Endothelial cell (in vitro differentiated cells): Measurements from ENCODE around the gene LRGUK. TPM values are rescaled to one million over a fixed set of nuclear protein-coding genes. Genes with fewer than 3 reads are reported as not detected.

Source experiments
- DNase-seq: peaks from one replicate; pipeline ENCODE4 v3.0.0; 2021; ENCODE audit warnings: low spot score
- H3K27ac Mint-ChIP-seq: one replicate; pipeline ENCODE4 v1.8.0; 2021; ENCODE audit warnings: mixed read lengths, inconsistent platforms; ENCODE audit not compliant: unreplicated experiment
- H3K27me3 Mint-ChIP-seq: one replicate; pipeline ENCODE4 v1.8.0; 2021; ENCODE audit warnings: mild to moderate bottlenecking, moderate library complexity, mixed read lengths, inconsistent platforms; ENCODE audit not compliant: unreplicated experiment
- H3K36me3 Mint-ChIP-seq: one replicate; pipeline ENCODE4 v1.8.0; 2021; ENCODE audit warnings: mild to moderate bottlenecking, low read depth, mixed read lengths, inconsistent platforms; ENCODE audit not compliant: unreplicated experiment
- H3K4me1 Mint-ChIP-seq: one replicate; pipeline ENCODE4 v1.8.0; 2021; ENCODE audit warnings: mild to moderate bottlenecking, mixed read lengths, inconsistent platforms; ENCODE audit not compliant: unreplicated experiment
- H3K4me3 Mint-ChIP-seq: one replicate; pipeline ENCODE4 v1.8.0; 2021; ENCODE audit warnings: mild to moderate bottlenecking, mixed read lengths, inconsistent platforms; ENCODE audit not compliant: unreplicated experiment
- H3K9me3 Mint-ChIP-seq: one replicate; pipeline ENCODE4 v1.8.0; 2021; ENCODE audit warnings: mixed read lengths, inconsistent platforms; ENCODE audit not compliant: unreplicated experiment
- total RNA-seq: library from RNA; stranded (reverse); fragmentation: NEBNext Ultra II Directional; extraction: Animal tissue kit (Norgen Biotek cat#: 25700); gene quantifications from one replicate; pipeline ENCODE4 v1.2.1, GENCODE V29; 2021; ENCODE audit not compliant: unreplicated experiment
- TF ChIP-seq, protein P1 (sequence below): fragments of 200-600 bp; sonication (generic); IDR thresholded peaks from one replicate; pipeline ENCODE4 v1.5.0; 2021; ENCODE audit warnings: antibody characterized with exemption; ENCODE audit not compliant: unreplicated experiment

The LRGUK gene
- total RNA-seq, 1 donor from 2014 or later = 0.64 TPM

- H3K9me3 Mint-ChIP-seq = no peaks in the 10 kb centered on the region
- no peak overlapping the region for H3K27ac Mint-ChIP-seq
- no peak for DNase-seq
- H3K4me1 Mint-ChIP-seq = no peaks in the 10 kb centered on the region
- H3K4me3 Mint-ChIP-seq = no peak overlapping the region
- H3K36me3 Mint-ChIP-seq = peaks cover 5% of the 10 kb centered on the region
- TF ChIP-seq, protein P1, sequence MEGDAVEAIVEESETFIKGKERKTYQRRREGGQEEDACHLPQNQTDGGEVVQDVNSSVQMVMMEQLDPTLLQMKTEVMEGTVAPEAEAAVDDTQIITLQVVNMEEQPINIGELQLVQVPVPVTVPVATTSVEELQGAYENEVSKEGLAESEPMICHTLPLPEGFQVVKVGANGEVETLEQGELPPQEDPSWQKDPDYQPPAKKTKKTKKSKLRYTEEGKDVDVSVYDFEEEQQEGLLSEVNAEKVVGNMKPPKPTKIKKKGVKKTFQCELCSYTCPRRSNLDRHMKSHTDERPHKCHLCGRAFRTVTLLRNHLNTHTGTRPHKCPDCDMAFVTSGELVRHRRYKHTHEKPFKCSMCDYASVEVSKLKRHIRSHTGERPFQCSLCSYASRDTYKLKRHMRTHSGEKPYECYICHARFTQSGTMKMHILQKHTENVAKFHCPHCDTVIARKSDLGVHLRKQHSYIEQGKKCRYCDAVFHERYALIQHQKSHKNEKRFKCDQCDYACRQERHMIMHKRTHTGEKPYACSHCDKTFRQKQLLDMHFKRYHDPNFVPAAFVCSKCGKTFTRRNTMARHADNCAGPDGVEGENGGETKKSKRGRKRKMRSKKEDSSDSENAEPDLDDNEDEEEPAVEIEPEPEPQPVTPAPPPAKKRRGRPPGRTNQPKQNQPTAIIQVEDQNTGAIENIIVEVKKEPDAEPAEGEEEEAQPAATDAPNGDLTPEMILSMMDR = no peak
- H3K27me3 Mint-ChIP-seq = no peaks in the 10 kb centered on the region
Observed at GRCh38 chr7:134307320-134307719, 180.2 kb downstream of the LRGUK start.

GRCh38 chr7:134308548-134308947 lies 181.4 kb downstream of the LRGUK start:
- H3K36me3 Mint-ChIP-seq = peaks cover 2% of the 10 kb centered on the region
- H3K9me3 Mint-ChIP-seq = no peaks in the 10 kb centered on the region
- H3K27ac Mint-ChIP-seq = no peak overlapping the region
- TF ChIP-seq, protein P1 = no peak
- no peak overlapping the region for H3K4me3 Mint-ChIP-seq
- H3K4me1 Mint-ChIP-seq = no peaks in the 10 kb centered on the region
- no peaks in the 10 kb centered on the region for H3K27me3 Mint-ChIP-seq
- no peak for DNase-seq

GRCh38 chr7:134311807-134312206 lies 184.7 kb downstream of the LRGUK start:
- Mint-ChIP-seq H3K4me1 (peaks cover 8% of the 10 kb centered on the region), H3K36me3 (no peaks in the 10 kb centered on the region), H3K27me3 (no peaks in the 10 kb centered on the region), H3K4me3 (no peak overlapping the region), H3K9me3 (no peaks in the 10 kb centered on the region), H3K27ac (no peak overlapping the region)
- TF ChIP-seq, protein P1 = no peak
- no peak for DNase-seq

DNA sequence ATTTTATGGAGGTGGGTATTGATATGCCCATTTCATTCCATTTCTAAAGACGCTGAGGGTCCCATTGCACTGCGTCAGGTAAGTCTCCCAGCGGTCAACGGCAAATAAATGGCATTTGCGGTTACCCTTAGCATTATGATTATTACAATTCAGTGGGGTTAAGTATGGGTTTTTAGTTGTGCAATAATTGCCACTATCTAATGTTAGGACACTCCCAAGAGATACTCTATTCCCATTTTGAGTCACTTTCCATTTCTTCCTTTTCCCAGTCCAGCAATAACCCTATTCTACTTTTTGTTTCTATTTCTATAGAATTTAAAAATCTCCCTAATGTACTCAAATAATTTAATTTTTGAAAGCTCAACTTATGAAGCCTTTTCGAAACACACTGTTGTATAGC lies 185.6 kb downstream of the LRGUK start:
- DNase-seq = no peak
- Mint-ChIP-seq H3K27ac (no peak overlapping the region), H3K4me3 (no peak overlapping the region), H3K4me1 (peaks cover 12% of the 10 kb centered on the region), H3K36me3 (no peaks in the 10 kb centered on the region), H3K9me3 (no peaks in the 10 kb centered on the region), H3K27me3 (no peaks in the 10 kb centered on the region)
- TF ChIP-seq, protein P1 = no peak

GRCh38 chr7:134313543-134313942 lies 186.4 kb downstream of the LRGUK start:
- H3K4me1 Mint-ChIP-seq = peaks cover 12% of the 10 kb centered on the region
- TF ChIP-seq, protein P1 = no peak
- no peak for DNase-seq
- no peaks in the 10 kb centered on the region for H3K9me3 Mint-ChIP-seq
- no peaks in the 10 kb centered on the region for H3K36me3 Mint-ChIP-seq
- no peaks in the 10 kb centered on the region for H3K27me3 Mint-ChIP-seq
- no peak overlapping the region for H3K27ac Mint-ChIP-seq
- no peak overlapping the region for H3K4me3 Mint-ChIP-seq

Other genes with a start within 250 kb of the LRGUK start
- gene SLC35B4, start 189.6 kb downstream of the LRGUK start, total RNA-seq = 34.0 TPM